OCI-LY1 (cell line): ENCODE data around the gene ELMOD1.

Experiments used
- H2AFZ ChIP-seq: fragments of 200-600 bp; sonication (generic), shearing (Covaris generic); 2 replicates; pipeline ENCODE4 v1.6.0; 2014; ENCODE audit warnings: antibody characterized with exemption, mild to moderate bottlenecking, low read length
- H3F3A ChIP-seq: fragments of 200-600 bp; sonication (generic), shearing (Covaris generic); 2 replicates; pipeline ENCODE4 v1.6.0; 2014; ENCODE audit warnings: mild to moderate bottlenecking, antibody characterized with exemption, low read length, moderate library complexity; ENCODE audit not compliant: insufficient read depth
- H3K27ac ChIP-seq: fragments of 200-600 bp; sonication (generic); 2 replicates; pipeline ENCODE4 v1.5.1; 2014; ENCODE audit warnings: low read length, mixed run types, mild to moderate bottlenecking, low read depth; ENCODE audit not compliant: poor library complexity, severe bottlenecking
- H3K27me3 ChIP-seq: fragments of 200-600 bp; sonication (generic); 2 replicates; pipeline ENCODE4 v1.6.0; 2014; ENCODE audit warnings: antibody characterized with exemption, mild to moderate bottlenecking, low read length, moderate library complexity; ENCODE audit not compliant: insufficient read depth
- H3K36me3 ChIP-seq: fragments of 200-600 bp; sonication (generic); 2 replicates; pipeline ENCODE4 v1.6.1; 2014; ENCODE audit warnings: mild to moderate bottlenecking, antibody characterized with exemption, low read length, moderate library complexity, mixed read lengths; ENCODE audit not compliant: insufficient read depth
- H3K4me1 ChIP-seq: fragments of 200-600 bp; sonication (generic); 2 replicates; pipeline ENCODE4 v1.5.1; 2014; ENCODE audit warnings: mild to moderate bottlenecking, low read length, moderate library complexity; ENCODE audit not compliant: insufficient read depth, severe bottlenecking
- H3K4me2 ChIP-seq: fragments of 200-600 bp; sonication (generic), shearing (Covaris generic); 2 replicates; pipeline ENCODE4 v1.6.1; 2014; ENCODE audit warnings: low read length
- H3K4me3 ChIP-seq: fragments of 200-600 bp; sonication (generic); 2 replicates; pipeline ENCODE4 v1.5.1; 2014; ENCODE audit warnings: low read length, low read depth, mild to moderate bottlenecking, mixed read lengths; ENCODE audit not compliant: poor library complexity, severe bottlenecking
- H3K79me2 ChIP-seq: fragments of 200-600 bp; shearing (Covaris generic); 2 replicates; pipeline ENCODE4 v1.6.1; 2016; ENCODE audit warnings: mixed run types, low read length, mixed read lengths; ENCODE audit not compliant: insufficient read depth
- H3K9ac ChIP-seq: fragments of 200-600 bp; sonication (generic), shearing (Covaris generic); 2 replicates; pipeline ENCODE4 v1.6.1; 2014; ENCODE audit warnings: mild to moderate bottlenecking, low read length, mixed read lengths
- H3K9me2 ChIP-seq: fragments of 200-600 bp; sonication (generic), shearing (Covaris generic); 2 replicates; pipeline ENCODE4 v1.6.1; 2014; ENCODE audit warnings: low read depth, mild to moderate bottlenecking, low read length, mixed read lengths
- H3K9me3 ChIP-seq: fragments of 200-600 bp; shearing (Covaris generic); 2 replicates; pipeline ENCODE4 v1.6.1; 2014; ENCODE audit warnings: low read length, mixed read lengths
- H4K20me1 ChIP-seq: fragments of 200-600 bp; sonication (generic), shearing (Covaris generic); 2 replicates; pipeline ENCODE4 v1.6.0; 2016; ENCODE audit warnings: mild to moderate bottlenecking, low read length; ENCODE audit not compliant: insufficient read depth
- EZH2 ChIP-seq: fragments of 200-600 bp; sonication (generic), shearing (Covaris generic); IDR thresholded peaks from 2 replicates; pipeline ENCODE4 v1.8.0; 2017; ENCODE audit warnings: borderline replicate concordance, mixed run types, mild to moderate bottlenecking, antibody characterized with exemption, low read length, moderate library complexity, mixed read lengths
- TF ChIP-seq, protein P1 (sequence below): fragments of 200-600 bp; sonication (generic), shearing (Covaris generic); IDR thresholded peaks from 2 replicates; pipeline ENCODE4 v1.5.1; 2017; ENCODE audit warnings: mild to moderate bottlenecking, antibody characterized with exemption, low read length, moderate library complexity, mixed read lengths

ELMOD1 gene

DNA sequence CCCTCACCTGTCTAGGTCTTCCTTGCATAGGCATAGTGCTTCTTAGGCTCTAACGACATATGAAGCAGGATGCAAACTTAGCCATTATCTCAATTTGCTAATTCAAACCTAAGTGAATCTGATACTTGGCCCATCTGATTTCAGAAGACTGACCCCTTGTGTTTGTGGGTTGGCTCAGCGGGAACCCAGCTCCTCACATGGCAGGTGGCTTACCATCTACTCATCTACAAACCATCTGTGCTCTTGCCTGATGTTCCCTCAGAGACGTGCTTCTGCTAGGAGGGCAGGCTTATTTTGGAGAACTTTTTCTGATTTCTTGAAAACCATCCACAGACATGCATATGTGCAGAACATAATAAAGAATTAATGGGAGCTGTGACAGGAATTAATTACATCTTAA lies 15.2 kb downstream of the ELMOD1 start:
- Histone ChIP-seq H3K4me3 (no peak overlapping the region), H3K4me1 (no peaks in the 10 kb centered on the region), H3K4me2 (no peak overlapping the region), H4K20me1 (no peaks in the 10 kb centered on the region), H3K27me3 (no peaks in the 10 kb centered on the region), H3K9me2 (no peaks in the 10 kb centered on the region), H2AFZ (no peak overlapping the region), H3K36me3 (no peaks in the 10 kb centered on the region), H3K9ac (no peak overlapping the region), H3K9me3 (no peaks in the 10 kb centered on the region), H3K27ac (no peak overlapping the region), H3F3A (no peaks in the 10 kb centered on the region), H3K79me2 (no peaks in the 10 kb centered on the region)
- TF ChIP-seq, protein P1, sequence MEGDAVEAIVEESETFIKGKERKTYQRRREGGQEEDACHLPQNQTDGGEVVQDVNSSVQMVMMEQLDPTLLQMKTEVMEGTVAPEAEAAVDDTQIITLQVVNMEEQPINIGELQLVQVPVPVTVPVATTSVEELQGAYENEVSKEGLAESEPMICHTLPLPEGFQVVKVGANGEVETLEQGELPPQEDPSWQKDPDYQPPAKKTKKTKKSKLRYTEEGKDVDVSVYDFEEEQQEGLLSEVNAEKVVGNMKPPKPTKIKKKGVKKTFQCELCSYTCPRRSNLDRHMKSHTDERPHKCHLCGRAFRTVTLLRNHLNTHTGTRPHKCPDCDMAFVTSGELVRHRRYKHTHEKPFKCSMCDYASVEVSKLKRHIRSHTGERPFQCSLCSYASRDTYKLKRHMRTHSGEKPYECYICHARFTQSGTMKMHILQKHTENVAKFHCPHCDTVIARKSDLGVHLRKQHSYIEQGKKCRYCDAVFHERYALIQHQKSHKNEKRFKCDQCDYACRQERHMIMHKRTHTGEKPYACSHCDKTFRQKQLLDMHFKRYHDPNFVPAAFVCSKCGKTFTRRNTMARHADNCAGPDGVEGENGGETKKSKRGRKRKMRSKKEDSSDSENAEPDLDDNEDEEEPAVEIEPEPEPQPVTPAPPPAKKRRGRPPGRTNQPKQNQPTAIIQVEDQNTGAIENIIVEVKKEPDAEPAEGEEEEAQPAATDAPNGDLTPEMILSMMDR: peak; percentile 20; the same call in 1 of the 2 replicates
- TF ChIP-seq EZH2: no peak

DNA sequence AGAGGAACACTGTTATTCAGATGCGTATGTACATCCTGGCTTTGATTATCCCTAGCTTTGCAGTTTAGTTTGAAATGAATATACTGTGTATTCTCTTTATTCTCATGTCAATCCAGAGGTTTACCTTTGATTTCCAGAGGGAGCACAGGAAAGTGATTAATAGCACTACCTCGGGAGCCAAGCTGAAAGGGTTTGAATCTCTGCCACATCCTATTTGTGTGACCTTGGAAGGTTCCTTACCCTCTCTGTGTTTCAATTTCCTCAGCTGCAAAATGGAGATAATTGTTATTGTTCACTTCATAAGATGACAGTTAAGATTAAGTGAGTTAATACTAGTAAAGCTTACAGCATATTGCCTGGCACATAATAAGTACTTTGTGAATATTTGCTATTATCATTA lies 17.9 kb downstream of the ELMOD1 start:
- H3K79me2 ChIP-seq: no peaks in the 10 kb centered on the region
- no peaks in the 10 kb centered on the region for H3K4me1 ChIP-seq
- H3K27me3 ChIP-seq: no peaks in the 10 kb centered on the region
- no peak overlapping the region for H3K4me3 ChIP-seq
- no peaks in the 10 kb centered on the region for H3K9me2 ChIP-seq
- no peak overlapping the region for H2AFZ ChIP-seq
- no peak overlapping the region for H3K4me2 ChIP-seq
- no peak overlapping the region for H3K27ac ChIP-seq
- no peaks in the 10 kb centered on the region for H3K9me3 ChIP-seq
- H3K9ac ChIP-seq: no peak overlapping the region
- no peaks in the 10 kb centered on the region for H3F3A ChIP-seq
- H4K20me1 ChIP-seq: no peaks in the 10 kb centered on the region
- TF ChIP-seq EZH2: no peak
- TF ChIP-seq, protein P1: no peak
- H3K36me3 ChIP-seq: no peaks in the 10 kb centered on the region

DNA sequence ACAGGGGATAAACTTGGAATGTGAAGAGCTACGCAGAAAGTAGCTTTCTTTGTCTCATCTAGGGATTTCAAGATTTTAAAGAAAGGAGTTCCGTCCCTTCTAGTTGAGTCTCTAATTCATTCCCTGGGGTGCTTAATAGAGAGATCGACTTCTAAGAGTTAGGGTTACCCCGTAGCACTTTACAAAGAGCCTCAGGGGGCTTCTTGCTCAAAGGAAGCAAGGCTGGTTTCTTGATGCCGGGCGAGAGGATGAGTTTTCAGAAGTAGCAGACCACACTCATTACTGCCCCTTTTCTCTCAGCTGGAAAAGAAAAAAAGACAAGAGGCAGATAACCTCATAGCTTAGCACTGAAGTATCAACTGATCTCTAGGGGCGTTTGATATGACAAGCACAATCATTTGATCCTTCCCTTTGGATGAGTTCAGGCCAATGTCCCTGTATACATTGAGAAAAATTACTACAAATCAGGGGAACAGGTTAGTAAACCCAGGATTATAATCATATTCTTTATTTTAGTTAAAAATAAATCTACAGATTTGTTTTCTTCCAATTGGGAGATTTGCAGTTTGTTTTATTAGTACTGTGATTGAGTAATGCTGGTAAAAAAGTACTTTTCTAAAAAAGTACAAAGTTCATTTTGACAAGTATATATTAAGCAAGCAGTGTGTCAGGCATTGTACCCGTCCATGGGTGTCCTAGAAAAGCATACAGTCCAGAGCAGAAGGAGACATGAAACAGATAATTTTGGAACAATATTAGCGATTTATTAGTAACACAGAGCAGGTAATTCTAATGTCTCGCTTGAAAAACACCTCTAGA lies 18.7 kb downstream of the ELMOD1 start:
- Histone ChIP-seq H4K20me1 (no peaks in the 10 kb centered on the region), H3K79me2 (no peaks in the 10 kb centered on the region), H3K36me3 (no peaks in the 10 kb centered on the region), H2AFZ (no peak overlapping the region), H3F3A (no peaks in the 10 kb centered on the region), H3K9me3 (no peaks in the 10 kb centered on the region), H3K4me2 (no peak overlapping the region), H3K27ac (no peak overlapping the region), H3K9me2 (no peaks in the 10 kb centered on the region), H3K27me3 (no peaks in the 10 kb centered on the region), H3K4me3 (no peak overlapping the region), H3K9ac (no peak overlapping the region), H3K4me1 (no peaks in the 10 kb centered on the region)
- no peak for TF ChIP-seq EZH2
- TF ChIP-seq, protein P1: no peak
